A549 (cell line): Measurements from ENCODE around the gene TENM3.

Experiments used
- CEBPB ChIP-seq, 2 experiments: fragments of >200 bp in 1 of 2; sonication (Bioruptor Twin) in 1 of 2; formaldehyde crosslinking in 1 of 2; IDR thresholded peaks; 2 replicates each; pipeline ENCODE4 v1.6.1; 2012 to 2016
- RAD21 ChIP-seq, 2 experiments: fragments of >200 bp in 1 of 2; sonication (Bioruptor Twin) in 1 of 2; formaldehyde crosslinking in 1 of 2; IDR thresholded peaks in 1 of 2; conservative IDR thresholded peaks in 1 of 2; 2 replicates in 1 of 2; 3 replicates in 1 of 2; pipeline ENCODE4 v1.6.1; 2012 to 2018; ENCODE audit warnings: inconsistent platforms in 1 of 2
- SMC3 ChIP-seq: fragments of >200 bp; sonication (Bioruptor Twin); formaldehyde crosslinking; IDR thresholded peaks from 3 replicates; pipeline ENCODE4 v1.6.1; 2018; ENCODE audit warnings: inconsistent platforms
- TF ChIP-seq, protein P1 (sequence below): fragments of >200 bp; sonication (Bioruptor Twin); formaldehyde crosslinking; IDR thresholded peaks from 3 replicates; pipeline ENCODE4 v1.5.1; 2016

DNA sequence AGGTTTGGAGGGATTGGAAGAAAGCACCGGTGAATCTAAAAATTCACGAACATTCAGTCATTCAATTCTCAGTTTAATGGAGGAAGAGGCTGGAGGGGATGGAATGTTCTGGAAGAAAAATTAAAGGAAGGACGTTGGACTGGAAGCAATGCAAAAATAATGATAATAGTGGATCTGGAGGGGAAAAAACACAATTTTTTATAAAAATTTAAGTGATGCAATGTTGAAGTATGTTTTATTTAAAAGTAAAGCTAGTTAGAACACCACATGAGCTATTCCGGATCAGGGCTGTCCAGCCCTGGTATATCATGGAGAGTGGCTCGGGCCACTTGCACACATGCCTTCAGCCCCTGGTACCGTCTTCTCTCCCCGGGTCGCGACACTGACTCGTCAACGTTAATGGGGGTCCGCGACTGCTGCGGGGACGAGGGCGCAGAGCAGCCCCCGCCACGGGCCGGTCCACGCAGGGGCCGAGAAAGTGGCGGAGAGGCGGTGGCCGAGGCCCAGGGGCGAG is 204.6 kb downstream of the TENM3 start:
- TF ChIP-seq SMC3 (no peak), RAD21 (conservative IDR thresholded peaks at IDR 0.05 in 1 of 2, IDR thresholded peaks at IDR 0.05 in 1 of 2) (no peak), CEBPB (IDR thresholded peaks at IDR 0.05) (no peak)
- TF ChIP-seq, protein P1, sequence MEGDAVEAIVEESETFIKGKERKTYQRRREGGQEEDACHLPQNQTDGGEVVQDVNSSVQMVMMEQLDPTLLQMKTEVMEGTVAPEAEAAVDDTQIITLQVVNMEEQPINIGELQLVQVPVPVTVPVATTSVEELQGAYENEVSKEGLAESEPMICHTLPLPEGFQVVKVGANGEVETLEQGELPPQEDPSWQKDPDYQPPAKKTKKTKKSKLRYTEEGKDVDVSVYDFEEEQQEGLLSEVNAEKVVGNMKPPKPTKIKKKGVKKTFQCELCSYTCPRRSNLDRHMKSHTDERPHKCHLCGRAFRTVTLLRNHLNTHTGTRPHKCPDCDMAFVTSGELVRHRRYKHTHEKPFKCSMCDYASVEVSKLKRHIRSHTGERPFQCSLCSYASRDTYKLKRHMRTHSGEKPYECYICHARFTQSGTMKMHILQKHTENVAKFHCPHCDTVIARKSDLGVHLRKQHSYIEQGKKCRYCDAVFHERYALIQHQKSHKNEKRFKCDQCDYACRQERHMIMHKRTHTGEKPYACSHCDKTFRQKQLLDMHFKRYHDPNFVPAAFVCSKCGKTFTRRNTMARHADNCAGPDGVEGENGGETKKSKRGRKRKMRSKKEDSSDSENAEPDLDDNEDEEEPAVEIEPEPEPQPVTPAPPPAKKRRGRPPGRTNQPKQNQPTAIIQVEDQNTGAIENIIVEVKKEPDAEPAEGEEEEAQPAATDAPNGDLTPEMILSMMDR, result no peak
